ENCODE measurements around the gene MEGF10. TPM values are rescaled to one million over a fixed set of nuclear protein-coding genes. Genes with fewer than 3 reads are reported as not detected.

MEGF10 gene
- total and polyA plus RNA-seq, 8 donors, result 0.17 to 1.7 (median 0.76) TPM

DNA sequence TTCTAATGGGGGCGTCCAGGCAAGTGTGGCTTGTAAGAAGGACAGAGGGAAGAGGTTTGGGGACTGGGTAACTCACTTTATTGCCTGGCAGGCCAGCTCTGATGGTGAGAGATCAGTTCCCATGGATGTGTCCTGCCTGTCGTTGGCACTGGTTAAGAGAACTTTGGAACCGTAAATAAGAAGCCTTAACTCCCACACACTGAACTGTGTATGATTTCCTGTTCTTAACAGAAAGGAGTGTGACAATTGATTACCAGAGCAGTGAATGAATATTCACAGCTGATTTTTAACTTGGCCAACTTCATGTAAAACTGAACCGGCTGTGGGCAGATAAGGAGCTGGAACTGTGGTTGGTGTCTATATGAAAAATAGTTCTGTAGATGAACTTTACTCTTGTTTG, 63.2 kb downstream of the MEGF10 start:
- Histone ChIP-seq H3K36me3 (no peaks in the 10 kb centered on the region), H3K4me1 (no peaks in the 10 kb centered on the region), H3K9me3 (no peaks in the 10 kb centered on the region), H3K4me3 (no peak overlapping the region), H3K27me3 (no peaks in the 10 kb centered on the region), H3K27ac (no peak overlapping the region)
- ATAC-seq (no peak), DNase-seq (no peak)
- no peak for TF ChIP-seq CTCF (IDR thresholded peaks at IDR 0.05)
- intact Hi-C loops (cut with DNase I), result no loop called here

DNA sequence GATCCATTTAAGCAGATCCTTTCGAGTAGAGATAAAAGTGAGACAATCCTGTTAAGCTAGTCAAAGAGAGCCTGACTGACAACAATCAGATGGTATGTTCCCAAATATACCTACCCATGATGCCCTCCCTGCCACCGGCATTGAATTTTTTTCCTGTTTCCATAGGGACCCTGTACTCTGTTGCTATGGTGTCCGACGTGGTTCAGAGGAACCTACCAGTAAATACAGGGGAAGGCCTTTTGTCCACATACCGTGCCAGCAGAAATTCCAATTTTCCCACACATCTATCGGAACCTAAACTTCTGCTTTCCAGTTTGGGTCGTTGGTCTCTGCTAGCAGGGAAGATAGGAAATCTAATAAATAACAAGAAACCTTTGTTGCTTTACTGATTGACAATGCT, 64.7 kb downstream of the MEGF10 start:
- H3K36me3 ChIP-seq, result no peaks in the 10 kb centered on the region
- intact Hi-C loops (cut with DNase I), result no loop called here
- H3K27me3 ChIP-seq, result no peaks in the 10 kb centered on the region
- no peak overlapping the region for H3K27ac ChIP-seq
- ATAC-seq, result no peak
- no peak overlapping the region for H3K4me3 ChIP-seq
- no peaks in the 10 kb centered on the region for H3K9me3 ChIP-seq
- DNase-seq, result no peak
- no peaks in the 10 kb centered on the region for H3K4me1 ChIP-seq
- TF ChIP-seq CTCF (IDR thresholded peaks at IDR 0.05), result no peak

- no peak overlapping the region for H3K27ac ChIP-seq
- no peaks in the 10 kb centered on the region for H3K27me3 ChIP-seq
- H3K4me3 ChIP-seq, result no peak overlapping the region
These were observed 67.7 kb downstream of the MEGF10 start for GRCh38 chr5:127358284-127358683.

DNA sequence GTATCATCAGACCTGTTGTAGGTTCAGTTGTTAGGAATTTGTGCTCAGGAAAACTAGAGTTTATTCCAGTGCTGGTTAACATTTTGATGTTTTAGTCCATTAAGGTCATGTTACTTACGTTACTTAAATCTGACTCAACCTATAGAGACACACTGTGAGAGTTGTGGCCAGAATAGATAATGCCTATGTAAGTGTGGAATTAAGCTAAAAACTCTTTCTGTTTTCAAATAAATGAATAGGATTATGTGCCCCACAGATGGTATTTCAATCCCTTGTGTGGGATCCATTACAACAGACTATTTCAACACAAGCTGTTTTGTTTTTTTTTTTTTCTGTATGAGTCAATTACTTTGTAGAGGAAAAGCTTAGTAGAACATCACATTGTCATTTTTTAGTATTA, 68.1 kb downstream of the MEGF10 start:
- DNase-seq, result no peak
- no peak for TF ChIP-seq CTCF (IDR thresholded peaks at IDR 0.05)

More at GRCh38 chr5:127358284-127358683, 67.7 kb downstream of the MEGF10 start:
- no peak for DNase-seq
- no peaks in the 10 kb centered on the region for H3K4me1 ChIP-seq
- TF ChIP-seq CTCF (IDR thresholded peaks at IDR 0.05), result no peak
- no peaks in the 10 kb centered on the region for H3K36me3 ChIP-seq
- no peaks in the 10 kb centered on the region for H3K9me3 ChIP-seq
- intact Hi-C loops (cut with DNase I), result no loop called here
- no peak for ATAC-seq

GRCh38 chr5:127359502-127359901, 68.9 kb downstream of the MEGF10 start:
- no peak for TF ChIP-seq CTCF (IDR thresholded peaks at IDR 0.05)
- no peaks in the 10 kb centered on the region for H3K9me3 ChIP-seq
- no peaks in the 10 kb centered on the region for H3K4me1 ChIP-seq
- DNase-seq (no peak), ATAC-seq (no peak)
- no peak overlapping the region for H3K27ac ChIP-seq
- no peaks in the 10 kb centered on the region for H3K36me3 ChIP-seq
- intact Hi-C loops (cut with DNase I), result no loop called here
- no peak overlapping the region for H3K4me3 ChIP-seq
- H3K27me3 ChIP-seq, result no peaks in the 10 kb centered on the region

More for the DNA sequence above, 68.1 kb downstream of the MEGF10 start:
- Histone ChIP-seq H3K9me3 (no peaks in the 10 kb centered on the region), H3K27ac (no peak overlapping the region), H3K27me3 (no peaks in the 10 kb centered on the region), H3K36me3 (no peaks in the 10 kb centered on the region), H3K4me3 (no peak overlapping the region), H3K4me1 (no peaks in the 10 kb centered on the region)
- ATAC-seq, result no peak
- intact Hi-C loops (cut with DNase I), result no loop called here
